Spinal cord (tissue), 10 donors: Measurements from ENCODE around the gene DCK. TPM values are rescaled to one million over a fixed set of nuclear protein-coding genes. Genes with fewer than 3 reads are reported as not detected.
A peak's percentile ranks its signal among the peaks of the same experiment; 100 is the strongest.
"Not testable (repeated sequence)": the region's sequence is repeated elsewhere in the genome, so short reads cannot be mapped to it uniquely, and the experiment has no call there.

Source experiments
- DNase-seq, 6 donors: peaks; one replicate each; pipeline versions ENCODE4 v3.0.0 to v3.0.0-alpha.2; 2013 to 2015; ENCODE audit warnings: low spot score in 6 of 6, low read depth in 4 of 6
- H3K27ac ChIP-seq: one replicate; pipeline ENCODE4 v1.5.1; 2013; ENCODE audit warnings: low read depth, low read length, control low read depth
- H3K27me3 ChIP-seq: one replicate; pipeline ENCODE4 v1.6.1; 2013; ENCODE audit warnings: low read length; ENCODE audit not compliant: control insufficient read depth, insufficient read depth
- H3K36me3 ChIP-seq: one replicate; pipeline ENCODE4 v1.6.1; 2013; ENCODE audit warnings: low read length; ENCODE audit not compliant: control insufficient read depth, insufficient read depth
- H3K4me1 ChIP-seq: one replicate; pipeline ENCODE4 v1.6.1; 2013; ENCODE audit warnings: low read length; ENCODE audit not compliant: control insufficient read depth, insufficient read depth
- H3K4me3 ChIP-seq: one replicate; pipeline ENCODE4 v1.5.1; 2013; ENCODE audit warnings: low read depth, low read length, control low read depth
- H3K9me3 ChIP-seq: one replicate; pipeline ENCODE4 v1.6.1; 2013; ENCODE audit warnings: low read length; ENCODE audit not compliant: control insufficient read depth, insufficient read depth
- WGBS: methylation state at CpG from one replicate; pipeline ENCODE4 v1.1.5; 2013; ENCODE audit warnings: missing lambda C conversion rate; ENCODE audit not compliant: insufficient coverage; 5-methylcytosine and 5-hydroxymethylcytosine counted together
- polyA plus RNA-seq, 2 donors: library from polyadenylated mRNA; unstranded; fragments of 120-200 nt; gene quantifications; one replicate each; pipeline ENCODE4 v1.2.1, GENCODE V29; 2013; ENCODE audit not compliant: insufficient read length in 2 of 2
- total RNA-seq, 2 donors: library from RNA; depleted of rRNA in 1 of 2; stranded (reverse); fragments of 120-200 nt in 1 of 2; fragments of >200 nt in 1 of 2; gene quantifications; one replicate each; pipeline versions ENCODE4 v1.2.3 to v1.2.4, GENCODE V29; 2013 to 2014
- donor health status: healthy.

DCK gene
- total and polyA plus RNA-seq, 4 donors, result 22.6 to 65.6 (median 50.1) TPM

DNA sequence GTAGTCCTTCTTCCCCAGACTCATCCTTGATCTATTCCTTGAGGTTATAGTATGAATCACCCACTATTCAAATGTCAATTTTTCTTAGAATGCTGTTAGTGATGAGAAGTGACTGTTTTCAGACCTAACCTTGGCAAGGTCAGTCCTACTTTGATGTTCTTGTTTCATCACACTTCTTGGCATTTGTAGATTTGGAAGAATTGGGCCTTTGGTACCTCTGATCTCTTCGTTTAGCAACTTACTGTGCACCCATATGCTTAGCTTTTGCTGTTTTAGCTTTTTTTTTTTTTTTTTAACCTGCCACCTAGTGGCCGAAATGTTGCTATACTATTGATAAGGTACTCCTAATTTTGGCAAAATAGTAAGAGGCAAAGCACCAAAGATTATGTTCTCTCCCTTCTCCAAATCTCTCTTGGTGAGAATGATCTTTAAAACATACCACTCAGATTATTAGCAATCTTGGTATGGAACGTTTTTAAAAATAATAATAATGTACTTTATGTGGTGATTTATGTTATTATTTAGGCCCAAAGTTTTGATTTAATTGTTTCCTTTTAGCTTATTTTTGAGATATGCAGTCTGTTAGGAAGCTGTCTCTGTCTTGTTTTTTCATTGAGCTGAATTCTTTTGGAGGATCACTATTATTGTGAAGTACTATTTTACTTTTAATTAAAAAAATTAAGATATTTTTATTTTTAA is 16.6 kb downstream of the DCK start:
- no CpG with 5 or more reads among the region's 3 CpGs for WGBS
- H3K9me3 ChIP-seq, result no peaks in the 10 kb centered on the region
- no peak overlapping the region for H3K27ac ChIP-seq
- no peaks in the 10 kb centered on the region for H3K4me1 ChIP-seq
- peak in 3 of 6 donors; percentile 36 to 79 (median 61) for DNase-seq
- no peaks in the 10 kb centered on the region for H3K36me3 ChIP-seq
- H3K4me3 ChIP-seq, result no peak overlapping the region
- no peaks in the 10 kb centered on the region for H3K27me3 ChIP-seq

DNA sequence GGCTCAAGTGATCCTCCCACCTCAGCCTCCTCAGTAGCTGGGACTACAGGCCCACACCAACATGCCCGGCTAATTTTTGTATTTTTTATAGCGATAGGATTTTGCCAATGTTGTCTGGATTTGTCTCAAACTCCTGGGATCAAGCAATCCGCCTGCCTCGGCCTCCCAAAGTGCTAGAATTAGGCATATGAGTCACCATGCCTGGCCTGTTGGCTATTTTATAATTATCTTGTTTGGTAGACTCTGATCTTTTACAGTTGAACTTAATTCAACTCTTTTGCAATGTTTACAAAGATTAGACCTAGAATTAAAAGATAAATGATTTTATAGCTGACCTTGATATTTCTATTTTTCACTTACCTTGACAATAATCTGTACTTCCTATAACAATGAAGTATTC is 18.0 kb downstream of the DCK start:
- Histone ChIP-seq H3K4me1 (no peaks in the 10 kb centered on the region), H3K4me3 (no peak overlapping the region), H3K36me3 (no peaks in the 10 kb centered on the region), H3K27me3 (no peaks in the 10 kb centered on the region), H3K9me3 (no peaks in the 10 kb centered on the region), H3K27ac (no peak overlapping the region)
- WGBS, result 96% methylated on average over 3 of the region's 4 CpGs
- no peak for DNase-seq

DNA sequence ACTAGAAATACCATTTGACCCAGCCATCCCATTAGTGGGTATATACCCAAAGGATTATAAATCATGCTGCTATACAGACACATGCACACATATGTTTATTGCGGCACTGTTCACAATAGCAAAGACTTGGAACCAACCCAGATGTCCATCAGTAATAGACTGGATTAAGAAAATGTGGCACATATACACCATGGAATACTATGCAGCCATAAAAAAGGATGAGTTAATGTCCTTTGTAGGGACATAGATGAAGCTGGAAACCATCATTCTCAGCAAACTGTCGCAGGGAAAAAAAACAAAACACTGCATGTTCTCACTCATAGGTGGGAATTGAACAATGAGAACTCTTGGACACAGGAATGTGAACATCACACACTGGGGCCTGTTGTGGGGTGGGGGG is 23.9 kb downstream of the DCK start:
- no CpG with 5 or more reads among the region's 2 CpGs for WGBS
- H3K36me3 ChIP-seq, DNase-seq, H3K27ac ChIP-seq, H3K9me3 ChIP-seq, H3K27me3 ChIP-seq, H3K4me1 ChIP-seq, H3K4me3 ChIP-seq: not testable (repeated sequence)

DNA sequence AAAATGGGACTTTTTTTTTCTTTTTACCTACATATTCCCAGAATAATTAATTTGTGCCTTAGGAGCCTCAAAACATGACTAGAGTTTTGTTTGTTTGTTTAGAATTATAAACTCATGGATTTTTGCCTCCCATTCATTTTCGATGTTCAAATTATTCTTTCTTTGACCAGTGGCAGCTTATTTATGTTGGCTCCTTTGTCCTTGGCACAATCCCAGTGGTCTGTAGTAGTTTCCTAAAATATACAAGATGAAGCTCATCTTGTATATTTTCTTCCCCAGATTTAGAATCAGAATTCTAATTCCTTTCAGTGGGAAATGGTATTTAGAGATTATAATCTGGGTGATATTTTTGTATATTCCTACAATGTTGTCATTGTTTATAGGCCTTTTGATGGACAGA is 27.2 kb downstream of the DCK start:
- H3K4me1 ChIP-seq, result no peaks in the 10 kb centered on the region
- no peaks in the 10 kb centered on the region for H3K27me3 ChIP-seq
- H3K9me3 ChIP-seq, result peaks cover 1% of the 10 kb centered on the region
- no CpG with 5 or more reads among the region's 1 CpG for WGBS
- no peaks in the 10 kb centered on the region for H3K36me3 ChIP-seq
- H3K27ac ChIP-seq, result no peak overlapping the region
- no peak overlapping the region for H3K4me3 ChIP-seq
- DNase-seq, result no peak

DNA sequence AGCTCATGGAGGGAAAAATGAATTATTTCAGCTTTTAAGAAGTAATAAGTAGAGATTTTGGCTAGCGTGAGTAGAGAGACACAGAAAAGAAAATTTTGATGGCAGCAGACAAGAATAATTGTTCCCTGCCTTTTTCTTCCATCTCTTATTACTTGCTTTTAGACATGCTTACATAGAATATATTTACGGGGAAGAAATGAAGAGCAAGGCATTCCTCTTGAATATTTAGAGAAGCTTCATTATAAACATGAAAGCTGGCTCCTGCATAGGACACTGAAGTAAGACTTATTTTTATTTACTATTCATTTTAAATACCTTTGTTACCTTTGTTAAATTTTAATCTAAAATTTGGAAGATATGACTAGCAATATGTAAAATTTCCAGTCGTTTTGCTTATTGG is 32.2 kb downstream of the DCK start:
- Histone ChIP-seq H3K27ac (no peak overlapping the region), H3K4me3 (no peak overlapping the region), H3K36me3 (peaks cover 7% of the 10 kb centered on the region), H3K27me3 (no peaks in the 10 kb centered on the region), H3K9me3 (no peaks in the 10 kb centered on the region), H3K4me1 (no peaks in the 10 kb centered on the region)
- DNase-seq, result peak in 1 of 6 donors; percentile 5
- WGBS, result no CpG with 5 or more reads among the region's 3 CpGs

DNA sequence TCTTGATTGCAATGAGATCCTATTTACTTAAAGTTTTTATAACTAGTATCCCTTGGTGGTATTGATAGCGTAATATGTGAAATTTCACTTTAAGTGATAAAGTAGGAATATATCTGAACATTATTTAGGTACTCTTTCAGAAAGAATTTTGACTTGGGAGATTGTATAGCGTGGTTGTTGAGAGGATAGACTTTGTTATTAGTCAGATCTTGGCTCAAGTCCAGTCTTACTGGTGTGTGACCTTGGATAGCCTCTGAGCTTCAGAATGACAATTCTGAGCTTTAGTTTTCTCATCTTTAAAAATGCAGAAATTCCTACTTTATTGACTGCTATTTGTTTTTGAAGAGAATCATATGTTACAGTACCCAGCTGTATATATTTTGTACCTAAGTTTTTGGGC is 32.6 kb downstream of the DCK start:
- Histone ChIP-seq H3K27ac (no peak overlapping the region), H3K27me3 (no peaks in the 10 kb centered on the region), H3K4me1 (no peaks in the 10 kb centered on the region), H3K36me3 (peaks cover 7% of the 10 kb centered on the region), H3K9me3 (no peaks in the 10 kb centered on the region), H3K4me3 (no peak overlapping the region)
- peak in 2 of 6 donors; percentile 13 to 16 for DNase-seq
- 50% methylated on average over 1 of the region's 2 CpGs for WGBS

DNA sequence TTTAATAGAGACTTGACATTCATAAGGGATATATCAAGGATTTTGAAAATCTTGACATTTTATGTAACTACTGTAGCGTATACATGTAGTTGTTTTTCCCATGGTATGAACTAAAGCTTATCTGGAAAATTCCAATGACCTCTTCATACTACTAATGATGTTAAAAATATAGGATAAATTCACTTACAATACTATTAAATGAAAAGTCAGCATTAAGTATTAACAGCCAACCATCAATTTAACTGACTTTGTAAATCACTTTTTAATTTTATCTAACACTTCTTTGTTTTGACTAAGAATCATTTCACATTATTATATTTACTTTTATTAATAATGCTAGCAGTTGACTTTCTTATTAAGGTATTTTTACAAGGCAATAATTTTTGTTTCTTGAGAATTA is 34.2 kb downstream of the DCK start:
- Histone ChIP-seq H3K27me3 (no peaks in the 10 kb centered on the region), H3K4me1 (no peaks in the 10 kb centered on the region), H3K9me3 (no peaks in the 10 kb centered on the region), H3K4me3 (no peak overlapping the region), H3K27ac (no peak overlapping the region), H3K36me3 (peaks cover 10% of the 10 kb centered on the region)
- WGBS, result no CpG with 5 or more reads among the region's 1 CpG
- DNase-seq, result no peak

DNA sequence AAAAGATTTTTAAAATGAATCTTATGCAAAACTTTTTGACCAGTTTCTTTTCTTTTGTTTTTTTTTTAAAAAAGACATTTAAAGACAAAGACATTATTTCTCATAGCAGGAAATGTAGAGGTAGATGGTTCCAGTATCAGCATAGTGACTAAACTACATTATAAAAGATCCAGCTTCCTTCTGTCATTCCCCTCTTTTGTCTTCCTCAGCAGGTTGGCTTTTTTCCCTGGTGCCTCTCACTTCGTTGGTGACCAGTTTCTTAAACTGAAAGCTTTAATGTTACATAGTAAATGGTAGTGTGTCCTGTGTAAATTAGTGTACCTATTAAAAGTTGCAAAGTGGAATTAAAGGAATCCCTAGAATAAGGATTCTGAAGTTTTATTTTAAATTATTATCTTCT is 36.1 kb downstream of the DCK start:
- H3K4me3 ChIP-seq, result no peak overlapping the region
- no peaks in the 10 kb centered on the region for H3K9me3 ChIP-seq
- WGBS, result no CpG with 5 or more reads among the region's 1 CpG

DNA sequence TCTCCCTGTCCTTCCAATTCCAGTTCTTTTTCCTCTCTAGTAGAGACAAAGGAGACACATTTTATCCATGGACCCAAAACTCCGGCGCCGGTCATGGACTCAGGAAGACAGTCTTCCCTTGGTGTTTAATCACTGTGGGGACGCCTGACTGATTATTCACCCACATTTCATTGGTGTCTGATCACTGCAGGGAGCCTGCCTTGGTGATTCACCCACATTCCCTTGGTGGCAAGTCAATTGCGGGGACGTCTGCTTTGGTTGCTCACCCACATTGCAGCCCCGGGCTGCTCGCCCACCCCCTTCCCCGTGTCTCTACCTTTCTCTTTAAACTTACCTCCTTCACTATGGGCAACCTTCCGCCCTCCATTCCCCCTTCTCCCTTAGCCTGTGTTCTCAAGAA is 38.7 kb downstream of the DCK start:
- not testable (repeated sequence) for H3K9me3 ChIP-seq, H3K27me3 ChIP-seq, H3K36me3 ChIP-seq, H3K27ac ChIP-seq, H3K4me3 ChIP-seq, DNase-seq, H3K4me1 ChIP-seq
- 94% methylated on average over 9 of the region's 10 CpGs for WGBS

More for the DNA sequence above, 36.1 kb downstream of the DCK start:
- no peaks in the 10 kb centered on the region for H3K4me1 ChIP-seq
- no peak overlapping the region for H3K27ac ChIP-seq
- no peak for DNase-seq
- H3K27me3 ChIP-seq, result no peaks in the 10 kb centered on the region
- H3K36me3 ChIP-seq, result peaks cover 10% of the 10 kb centered on the region

DNA sequence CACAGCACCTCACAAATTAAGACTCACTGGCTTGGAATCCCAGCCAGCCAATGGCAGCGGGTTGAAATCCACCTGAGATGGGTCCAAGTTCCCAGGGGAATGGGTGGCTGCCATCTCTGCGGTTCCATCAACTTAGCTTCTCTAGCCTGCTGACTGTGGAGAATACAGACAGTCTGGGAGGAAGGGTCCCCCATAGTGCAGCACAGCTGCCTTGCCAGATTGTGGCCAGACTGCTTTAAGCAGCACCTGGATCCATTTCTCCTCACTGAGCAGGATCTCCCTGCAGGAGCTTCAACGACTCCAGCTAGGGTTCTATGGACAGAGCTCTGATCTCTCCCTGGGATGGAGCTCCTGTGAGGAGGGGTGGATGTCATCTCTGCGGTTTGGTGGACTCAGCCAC is 51.8 kb downstream of the DCK start:
- WGBS, result 100% methylated on average over 2 of the region's 4 CpGs
- H3K27ac ChIP-seq, result no peak overlapping the region
- no peaks in the 10 kb centered on the region for H3K9me3 ChIP-seq
- H3K4me3 ChIP-seq, result no peak overlapping the region
- H3K27me3 ChIP-seq, result no peaks in the 10 kb centered on the region
- no peaks in the 10 kb centered on the region for H3K36me3 ChIP-seq
- DNase-seq, result no peak
- H3K4me1 ChIP-seq, result no peaks in the 10 kb centered on the region
